GM19238 (cell line): ENCODE measurements around the gene CAMKMT.
"Not testable (repeated sequence)": the region's sequence is repeated elsewhere in the genome, so short reads cannot be mapped to it uniquely, and the experiment has no call there.

Experiments used
- DNase-seq: peaks from one replicate; pipeline ENCODE4 v3.0.0; 2011; ENCODE audit warnings: low spot score; ENCODE audit not compliant: insufficient read length

CAMKMT gene

GRCh38 chr2:44360749-44361329, 908 bp upstream of the CAMKMT start:
- no peak for DNase-seq

DNA sequence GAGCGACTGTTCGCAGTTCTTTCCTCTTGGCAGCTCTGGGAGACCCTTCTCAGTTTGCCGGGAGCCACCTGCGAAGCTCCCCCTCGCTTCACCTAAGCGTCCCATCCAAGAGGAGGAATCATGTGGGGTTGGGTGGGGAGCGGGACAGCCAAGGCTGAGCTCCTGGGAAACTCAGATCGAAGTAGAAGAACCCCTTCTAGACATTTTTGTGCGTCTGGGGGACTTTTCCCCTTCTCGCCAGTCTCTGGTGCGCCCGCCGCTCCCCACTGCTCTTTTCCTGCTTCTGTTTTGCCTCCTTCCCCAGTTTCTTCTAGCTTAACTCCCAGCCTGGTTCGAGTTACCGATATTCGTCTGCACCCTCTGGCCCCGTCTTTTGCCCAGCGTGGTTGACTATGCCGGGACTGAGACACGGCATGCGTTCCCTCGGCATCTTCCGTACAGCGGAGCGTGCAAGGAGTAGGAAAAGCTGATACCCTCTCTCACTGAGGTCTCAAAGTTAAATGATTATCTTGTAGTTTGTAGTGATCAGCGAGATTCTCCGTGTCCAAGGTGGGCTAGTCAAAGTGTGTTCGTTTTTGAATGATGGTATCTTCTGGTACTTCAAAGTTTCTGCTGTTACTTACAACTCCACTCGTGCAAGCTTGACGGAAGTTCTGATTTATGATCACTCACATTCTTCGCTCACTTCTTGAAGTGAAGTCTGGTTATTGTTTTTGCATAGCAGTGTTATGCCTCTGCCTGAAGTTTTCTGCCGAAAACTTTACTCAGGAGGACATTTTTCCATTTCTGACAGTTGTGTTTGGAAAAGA, 664 bp downstream of the CAMKMT start:
- peak; percentile 2 for DNase-seq

GRCh38 chr2:44364604-44365003, 2.9 kb downstream of the CAMKMT start:
- no peak for DNase-seq

- no peak for DNase-seq
Measured at GRCh38 chr2:44367591-44367990, 5.8 kb downstream of the CAMKMT start.

DNA sequence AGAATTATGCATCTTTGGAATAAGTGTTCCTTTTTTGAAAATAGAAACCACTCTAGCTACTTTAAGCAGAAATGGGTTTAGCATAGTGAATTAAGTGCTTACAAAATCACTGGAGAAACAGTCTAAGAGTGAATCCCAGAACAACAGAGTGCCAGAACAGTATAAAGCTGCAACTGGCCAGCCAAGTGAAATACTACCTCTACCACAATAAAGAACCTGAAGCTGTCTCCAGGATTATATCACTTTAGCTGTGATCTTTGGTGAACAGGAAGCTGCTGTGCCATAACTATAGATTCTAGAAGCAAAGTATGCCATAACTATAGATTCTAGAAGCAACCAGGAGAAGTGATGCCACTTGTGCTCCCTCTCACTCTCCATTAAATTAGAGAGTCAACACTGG, 7.6 kb downstream of the CAMKMT start:
- no peak for DNase-seq

- DNase-seq = no peak
Measured at GRCh38 chr2:44371445-44371844, 9.7 kb downstream of the CAMKMT start.

- DNase-seq = no peak
Measured at GRCh38 chr2:44372246-44372645, 10.5 kb downstream of the CAMKMT start.

DNA sequence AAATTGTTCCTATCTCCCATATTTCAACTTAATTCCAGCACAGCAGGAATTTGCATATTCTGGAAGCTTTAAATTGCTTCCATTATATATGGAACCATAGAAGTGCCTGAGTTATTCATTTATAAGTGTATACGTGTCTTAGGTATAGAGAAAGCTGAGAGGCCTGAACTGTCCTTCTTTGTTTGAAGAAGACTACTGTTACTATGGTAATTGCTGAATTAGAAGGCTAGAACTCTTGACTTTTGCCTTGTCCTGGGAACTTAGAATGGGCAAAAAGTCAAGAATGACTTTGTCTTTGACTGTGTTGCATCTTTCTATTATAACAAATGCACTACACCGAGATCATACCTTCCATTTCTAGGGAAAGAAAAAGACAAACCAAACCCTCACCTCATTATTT, 15.7 kb downstream of the CAMKMT start:
- no peak for DNase-seq

GRCh38 chr2:44385226-44385625, 23.5 kb downstream of the CAMKMT start:
- DNase-seq = not testable (repeated sequence)

GRCh38 chr2:44388877-44389276, 27.1 kb downstream of the CAMKMT start:
- no peak for DNase-seq

DNA sequence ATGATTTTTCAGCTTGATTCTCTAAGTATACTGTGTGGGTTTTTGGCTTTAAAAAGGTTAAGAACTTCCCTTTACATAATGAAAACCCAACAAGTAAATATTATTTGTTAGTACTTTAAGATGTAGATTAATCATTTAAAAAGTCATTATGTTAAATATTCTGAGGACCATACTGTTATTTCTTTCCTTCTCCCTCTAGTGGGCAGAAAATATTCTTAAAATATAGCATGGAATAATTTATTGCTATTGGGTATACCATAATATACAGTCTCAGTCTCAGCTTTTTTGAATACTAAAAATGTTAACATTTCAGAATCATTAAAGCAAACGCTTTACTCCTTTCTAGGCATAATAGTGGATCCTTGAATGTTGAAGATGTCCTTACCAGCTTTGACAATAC, 28.1 kb downstream of the CAMKMT start:
- no peak for DNase-seq

- no peak for DNase-seq
Measured at GRCh38 chr2:44392338-44392943, 30.7 kb downstream of the CAMKMT start.

GRCh38 chr2:44397447-44398175, 35.9 kb downstream of the CAMKMT start:
- no peak for DNase-seq

GRCh38 chr2:44398243-44398897, 36.6 kb downstream of the CAMKMT start:
- DNase-seq = no peak

DNA sequence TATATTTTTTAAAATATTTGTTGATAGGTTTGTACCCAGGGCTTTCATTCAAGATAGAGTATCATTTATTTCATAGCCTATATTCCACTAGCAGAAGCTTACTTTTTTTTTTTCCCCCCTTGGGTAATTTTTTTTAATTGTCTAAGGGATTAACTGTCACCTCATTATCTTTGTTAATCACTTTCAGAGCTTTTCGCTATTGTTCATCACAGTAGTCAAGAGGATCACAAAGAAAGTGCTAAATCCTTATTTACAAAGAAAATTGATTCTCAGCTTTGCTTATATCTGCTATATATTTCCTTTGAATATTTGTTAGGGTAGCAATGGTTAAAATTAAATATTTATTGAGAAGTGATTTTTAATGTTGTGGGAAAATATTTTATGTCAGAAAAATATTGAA, 59.0 kb downstream of the CAMKMT start:
- DNase-seq = no peak

DNA sequence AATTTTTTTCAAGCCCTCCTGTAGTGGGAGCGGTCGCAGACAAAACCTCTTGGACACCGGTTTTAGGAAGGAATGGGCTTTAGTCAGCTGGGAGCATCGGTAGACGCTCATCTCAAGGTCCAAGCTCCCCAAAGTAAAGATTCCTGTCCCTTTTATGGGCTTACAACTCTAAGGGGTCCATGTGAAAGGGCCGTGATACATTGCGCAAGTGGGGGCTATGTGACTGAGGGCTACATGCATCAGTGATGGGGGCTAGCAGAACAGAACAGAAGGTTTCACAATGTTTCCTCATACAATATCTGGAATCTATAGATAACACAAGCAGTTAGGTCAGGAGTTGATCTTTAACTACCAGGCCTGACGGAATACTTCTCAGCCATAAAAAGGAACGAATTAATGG, 62.5 kb downstream of the CAMKMT start:
- DNase-seq = no peak

DNA sequence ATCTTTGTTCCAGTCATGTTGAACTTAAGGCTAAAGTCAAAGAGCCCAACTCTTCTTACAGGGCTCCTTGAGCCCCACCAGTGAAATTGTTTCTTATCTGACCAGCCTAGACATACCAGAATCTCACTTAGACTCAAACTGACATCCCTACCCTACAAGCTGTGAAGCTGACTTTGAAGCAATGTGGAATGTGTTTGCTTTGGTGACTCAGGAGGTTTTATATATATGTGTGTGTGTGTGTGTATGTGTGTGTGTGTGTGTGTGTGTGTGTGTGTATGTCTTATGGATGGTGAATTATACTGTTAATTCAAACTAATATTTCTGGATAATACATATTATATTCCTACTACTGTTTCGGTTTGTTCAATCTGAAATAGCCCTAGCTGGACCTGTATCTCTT, 67.3 kb downstream of the CAMKMT start:
- DNase-seq = no peak

- no peak for DNase-seq
Measured at GRCh38 chr2:44430342-44430741, 68.6 kb downstream of the CAMKMT start.

DNA sequence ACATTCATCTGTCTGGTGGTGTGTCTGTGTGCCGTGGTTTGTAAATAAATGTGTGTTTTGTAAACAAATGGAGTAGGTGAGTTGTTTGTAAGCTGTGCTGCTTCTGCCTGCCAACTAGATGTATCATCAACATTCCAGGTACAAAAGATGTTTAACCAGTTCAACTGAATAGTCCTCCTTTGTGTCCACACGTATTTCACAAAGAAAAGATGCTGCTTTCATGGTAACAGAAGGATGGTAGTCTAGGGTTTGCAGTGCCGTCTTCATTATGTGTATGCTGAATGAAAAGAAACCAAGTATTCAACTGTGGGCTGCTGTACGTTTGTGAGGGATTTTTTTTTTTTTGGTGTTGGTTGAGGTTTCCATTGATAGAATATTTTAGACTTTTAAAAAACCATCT, 72.1 kb downstream of the CAMKMT start:
- DNase-seq = no peak

GRCh38 chr2:44441200-44441599, 79.5 kb downstream of the CAMKMT start:
- no peak for DNase-seq

- no peak for DNase-seq
Measured at GRCh38 chr2:44442019-44442418, 80.3 kb downstream of the CAMKMT start.

DNA sequence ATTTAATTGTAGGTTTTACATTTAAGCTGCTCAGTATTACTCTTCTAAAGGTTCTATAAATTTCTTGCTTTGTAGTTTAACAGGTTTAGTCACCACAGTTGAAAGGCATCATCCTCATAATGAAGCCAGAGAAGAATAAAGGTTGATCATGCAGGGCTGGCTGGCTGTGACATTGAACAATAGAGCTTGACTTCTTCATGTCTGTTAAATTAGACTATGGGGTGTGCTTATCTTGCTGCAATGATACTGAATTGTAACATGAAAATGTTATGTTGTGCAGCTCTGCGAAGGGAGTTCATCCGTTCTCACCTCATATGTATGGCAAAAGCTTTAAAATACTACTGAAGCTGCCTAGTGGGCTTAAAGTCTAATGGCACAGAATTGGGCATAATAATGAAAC, 81.8 kb downstream of the CAMKMT start:
- DNase-seq = no peak
